ENCODE data around the gene PHPT1. TPM values are rescaled to one million over a fixed set of nuclear protein-coding genes. Genes with fewer than 3 reads are reported as not detected.
A peak's percentile ranks its signal among the peaks of the same experiment; 100 is the strongest.

Gene PHPT1
- total RNA-seq, 1 donor from 2014 or later, result 349 TPM

- Histone ChIP-seq H3K4me3 (peak overlapping the region; percentile 98), H3K27ac (replicated peaks) (peak overlapping the region; percentile 92), H3K27me3 (ENCODE audit: low read depth) (no peaks in the 10 kb centered on the region), H3K4me1 (peaks cover 54% of the 10 kb centered on the region), H3K9me3 (replicated peaks) (no peaks in the 10 kb centered on the region), H3K36me3 (peaks cover 13% of the 10 kb centered on the region)
- peak; percentile 16 for DNase-seq
- TF ChIP-seq CTCF (IDR thresholded peaks at IDR 0.05; ENCODE audit: borderline replicate concordance), result peak; percentile 21
- intact Hi-C loops (cut with micrococcal nuclease), result no loop called here
These were observed 41.0 kb upstream of the PHPT1 start for GRCh38 chr9:136808075-136808805.

GRCh38 chr9:136808806-136809158, 40.4 kb upstream of the PHPT1 start:
- Histone ChIP-seq H3K4me1 (peaks cover 54% of the 10 kb centered on the region), H3K36me3 (peaks cover 13% of the 10 kb centered on the region), H3K4me3 (peak overlapping the region; percentile 98), H3K27me3 (ENCODE audit: low read depth) (no peaks in the 10 kb centered on the region), H3K27ac (replicated peaks) (peak overlapping the region; percentile 92), H3K9me3 (replicated peaks) (no peaks in the 10 kb centered on the region)
- DNase-seq, result no peak
- TF ChIP-seq CTCF (IDR thresholded peaks at IDR 0.05; ENCODE audit: borderline replicate concordance), result no peak
- intact Hi-C loops (cut with micrococcal nuclease), result no loop called here

DNA sequence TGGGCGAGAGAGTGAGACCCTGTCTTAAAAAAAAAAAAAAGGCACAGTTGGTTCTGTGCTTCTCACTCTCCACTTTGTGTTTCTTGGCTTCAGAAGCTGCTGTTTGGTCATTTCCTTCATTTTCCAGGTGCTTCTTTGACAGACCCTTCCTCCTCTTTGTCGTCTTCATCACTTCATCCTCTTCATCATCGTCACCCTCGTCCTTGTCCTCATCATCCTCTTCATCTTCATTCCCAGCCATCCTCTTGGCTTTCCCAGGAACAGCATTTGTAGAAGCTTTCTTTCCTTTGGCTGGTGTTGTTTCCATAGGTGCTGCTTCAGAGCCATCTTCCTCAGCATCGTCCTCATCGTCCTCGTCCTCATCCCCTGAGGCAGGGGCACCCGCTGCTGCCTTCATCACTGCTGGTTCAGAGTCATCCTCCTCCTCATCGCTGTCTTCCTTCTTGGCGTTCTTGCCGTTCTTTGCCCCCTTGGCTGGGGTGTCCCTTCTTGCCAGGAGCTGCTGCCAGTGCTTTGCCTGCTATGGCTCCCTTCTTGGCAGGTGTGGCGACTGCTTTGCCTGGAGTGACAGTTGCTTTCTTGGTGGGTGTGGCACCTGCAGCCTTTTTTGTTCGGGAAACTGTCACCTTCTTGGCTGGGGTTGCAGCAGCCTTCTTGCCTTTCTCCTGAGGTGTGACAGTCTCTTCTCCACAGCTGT, 34.3 kb upstream of the PHPT1 start:
- intact Hi-C loops (cut with micrococcal nuclease), result no loop called here
- Histone ChIP-seq H3K27me3 (ENCODE audit: low read depth) (no peaks in the 10 kb centered on the region), H3K4me3 (no peak overlapping the region), H3K4me1 (peaks cover 18% of the 10 kb centered on the region), H3K9me3 (replicated peaks) (no peaks in the 10 kb centered on the region), H3K27ac (replicated peaks) (no peak overlapping the region), H3K36me3 (peaks cover 27% of the 10 kb centered on the region)
- TF ChIP-seq CTCF (IDR thresholded peaks at IDR 0.05; ENCODE audit: borderline replicate concordance), result no peak
- DNase-seq, result no peak

GRCh38 chr9:136815422-136815782, 33.8 kb upstream of the PHPT1 start:
- intact Hi-C loops (cut with micrococcal nuclease), result no loop called here
- Histone ChIP-seq H3K9me3 (replicated peaks) (no peaks in the 10 kb centered on the region), H3K27me3 (ENCODE audit: low read depth) (no peaks in the 10 kb centered on the region), H3K4me3 (no peak overlapping the region), H3K36me3 (peaks cover 26% of the 10 kb centered on the region), H3K4me1 (peaks cover 13% of the 10 kb centered on the region), H3K27ac (replicated peaks) (no peak overlapping the region)
- DNase-seq, result no peak
- TF ChIP-seq CTCF (IDR thresholded peaks at IDR 0.05; ENCODE audit: borderline replicate concordance), result no peak

- no peaks in the 10 kb centered on the region for H3K9me3 ChIP-seq (replicated peaks)
- H3K4me3 ChIP-seq, result peak overlapping the region; percentile 63
- intact Hi-C loops (cut with micrococcal nuclease), result no loop called here
- peaks cover 18% of the 10 kb centered on the region for H3K4me1 ChIP-seq
- no peaks in the 10 kb centered on the region for H3K27me3 ChIP-seq (ENCODE audit: low read depth)
- peaks cover 34% of the 10 kb centered on the region for H3K36me3 ChIP-seq
- peak overlapping the region; percentile 51 for H3K27ac ChIP-seq (replicated peaks)
- no peak for DNase-seq
- TF ChIP-seq CTCF (IDR thresholded peaks at IDR 0.05; ENCODE audit: borderline replicate concordance), result no peak
These were observed 28.0 kb upstream of the PHPT1 start for GRCh38 chr9:136820971-136821825.

Data from left ventricle myocardium inferior (tissue), 1 donor.